Activated T-helper 1 cell treated with Interleukin-2 at 50 U/mL for 16 hours (primary cell): Measurements from ENCODE around the gene SCO1.
"Not testable (repeated sequence)": the region's sequence is repeated elsewhere in the genome, so short reads cannot be mapped to it uniquely, and the experiment has no call there.

Experiments used
- DNase-seq: peaks from one replicate; pipeline ENCODE4 v3.0.0-alpha.2; 2020; ENCODE audit warnings: low read depth

The SCO1 gene

GRCh38 chr17:10725262-10725661, 27.9 kb upstream of the SCO1 start:
- no peak for DNase-seq

- DNase-seq: no peak
These were observed 27.3 kb upstream of the SCO1 start for GRCh38 chr17:10724546-10725195.

DNA sequence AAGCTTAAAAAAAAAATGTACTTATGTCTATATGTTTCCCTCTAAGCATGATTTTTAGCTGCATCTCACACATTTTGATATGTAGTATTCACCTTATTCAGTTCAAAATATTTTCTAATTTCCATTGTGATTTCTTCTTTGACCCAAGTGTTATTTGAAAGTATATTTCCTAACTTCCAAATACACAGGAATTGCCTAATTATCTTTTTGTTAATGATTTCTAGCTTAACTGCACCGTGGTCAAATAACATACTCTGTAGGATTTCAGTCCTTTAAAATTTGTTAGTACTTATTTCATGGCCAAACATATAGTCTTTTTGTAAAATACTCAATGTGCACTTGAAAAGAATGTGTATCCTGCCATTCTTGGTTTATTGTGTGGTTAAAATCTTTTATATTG, 21.2 kb upstream of the SCO1 start:
- no peak for DNase-seq

GRCh38 chr17:10716218-10716617, 18.9 kb upstream of the SCO1 start:
- DNase-seq: no peak

DNA sequence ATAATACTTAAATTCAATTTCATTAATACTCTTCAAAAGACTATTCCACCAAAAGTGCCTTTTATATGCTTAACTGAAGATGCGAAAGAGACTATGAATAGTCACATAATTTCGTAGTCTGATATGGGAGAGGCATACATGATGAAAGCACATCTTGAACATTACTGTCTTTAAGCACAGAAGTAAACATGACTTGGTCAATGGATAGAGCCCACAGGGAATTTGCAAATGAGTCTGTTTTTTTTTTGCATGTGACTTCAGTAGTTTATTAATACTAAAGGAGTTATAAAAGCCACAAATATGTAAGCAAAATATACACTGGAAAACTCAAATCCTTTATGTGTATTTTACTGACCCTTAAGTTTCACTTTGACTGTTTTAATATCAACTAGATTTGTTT, 16.0 kb upstream of the SCO1 start:
- DNase-seq: no peak

DNA sequence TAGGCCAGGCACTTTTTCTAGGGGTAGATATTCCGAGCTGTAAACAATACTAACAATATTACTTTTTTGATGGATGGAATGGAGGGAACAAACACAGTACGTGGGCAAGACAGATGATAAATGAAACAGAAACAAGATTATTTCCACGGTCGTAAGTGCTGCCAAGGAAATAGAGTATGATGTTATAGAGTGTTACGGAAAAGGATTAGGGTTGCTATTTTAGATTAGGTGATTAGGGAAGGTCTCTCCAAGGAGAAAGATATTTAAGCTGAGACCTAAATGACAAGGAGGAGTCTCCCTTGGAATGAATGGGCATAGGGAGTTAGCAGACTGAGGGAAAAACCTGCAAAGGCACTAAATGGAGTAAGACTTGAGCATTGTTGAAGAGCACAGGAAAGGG, 8.4 kb upstream of the SCO1 start:
- no peak for DNase-seq

DNA sequence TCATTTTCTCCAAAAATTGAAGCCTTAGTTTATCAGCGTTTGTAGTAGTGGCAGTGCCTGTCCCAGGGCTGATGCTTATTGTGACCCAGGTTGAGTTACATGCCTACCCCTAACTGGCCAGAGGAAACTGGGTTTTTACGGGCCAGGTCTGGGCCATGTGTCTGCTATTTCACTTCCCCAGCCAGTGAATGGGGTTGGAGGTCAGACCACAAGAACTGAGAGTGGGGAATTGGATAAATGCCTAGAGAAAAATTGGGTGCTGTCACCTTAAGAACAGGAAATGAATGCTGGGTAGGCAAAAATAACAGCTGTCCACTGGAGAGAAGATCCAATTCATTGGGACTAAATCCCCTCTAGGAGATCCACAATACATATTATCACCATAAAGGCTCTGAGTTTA, 5.2 kb upstream of the SCO1 start:
- DNase-seq: no peak

DNA sequence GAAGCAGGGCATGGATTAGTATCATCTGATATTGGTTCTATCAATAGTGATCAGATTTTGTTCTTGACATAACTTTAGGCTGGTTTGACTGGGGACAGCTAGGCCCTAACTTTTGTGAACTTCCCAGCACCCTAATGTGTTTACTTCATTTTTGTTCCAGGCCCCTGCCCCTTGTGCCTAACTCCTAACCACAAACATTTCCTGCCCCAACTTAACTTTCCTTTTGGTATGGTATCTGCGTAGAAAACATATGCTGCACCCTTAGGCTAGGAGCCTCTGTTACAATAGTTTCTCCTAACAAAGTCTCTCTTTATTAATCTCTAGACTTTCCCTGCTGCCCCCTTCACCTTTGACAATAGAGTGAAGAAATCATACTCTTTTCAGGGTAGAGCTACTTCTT, 2.5 kb upstream of the SCO1 start:
- no peak for DNase-seq

DNA sequence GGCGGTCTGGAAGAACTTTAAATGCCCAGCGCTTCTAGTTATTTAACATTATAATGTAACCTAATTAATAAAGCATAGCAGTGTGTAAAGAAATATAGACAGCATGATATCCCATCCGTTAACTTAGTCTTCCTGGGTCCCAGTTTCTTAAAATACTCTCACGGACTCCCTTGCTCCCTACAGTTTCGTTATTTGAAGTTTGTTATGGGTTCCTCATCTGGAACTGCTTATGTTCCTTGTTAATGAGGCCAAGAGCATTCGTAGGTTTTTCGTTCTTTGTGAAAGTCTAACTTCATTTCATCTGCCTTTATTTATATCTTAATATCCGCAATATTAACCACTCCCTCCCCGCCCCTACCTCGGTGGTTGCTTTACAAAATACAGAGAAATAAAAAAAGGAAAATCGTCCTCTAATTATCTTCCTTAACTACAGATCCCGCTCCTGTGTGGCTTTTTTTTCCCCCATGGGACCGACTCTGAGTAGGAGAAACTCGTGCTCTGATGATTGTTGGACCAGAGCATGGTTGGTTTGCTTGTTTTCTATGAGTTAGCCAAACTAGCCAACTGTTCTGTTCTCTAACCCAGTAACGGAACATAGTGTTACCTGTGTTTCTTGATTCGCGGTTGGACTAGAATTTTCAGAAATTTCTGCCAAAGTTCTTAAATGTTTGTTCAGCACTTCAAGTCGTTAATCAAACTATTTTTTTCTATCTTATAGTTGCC, 924 bp upstream of the SCO1 start:
- no peak for DNase-seq

DNA sequence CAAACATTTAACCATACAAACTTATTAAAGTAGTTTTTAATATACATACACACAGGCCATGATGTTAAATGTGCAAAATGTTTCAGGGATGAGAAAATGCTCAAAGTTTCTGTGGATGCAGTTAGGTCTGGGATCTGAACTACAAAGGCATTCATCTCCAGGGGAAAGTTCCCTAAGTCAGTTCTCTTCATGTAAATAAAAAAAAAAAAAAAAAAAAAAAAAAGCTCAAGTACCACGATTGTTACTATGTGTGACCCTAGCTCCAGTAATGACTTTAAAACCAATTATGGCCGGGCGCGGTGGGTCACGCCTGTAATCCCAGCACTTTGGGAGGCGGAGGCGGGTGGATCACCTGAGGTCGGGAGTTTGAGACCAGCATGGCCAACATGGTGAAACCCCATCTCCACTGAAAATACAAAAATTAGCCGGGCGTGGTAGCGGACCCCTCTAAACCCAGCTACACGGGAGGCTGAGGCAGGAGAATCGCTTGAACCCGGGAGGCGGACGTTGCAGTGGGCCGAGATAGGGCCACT, 1.4 kb downstream of the SCO1 start:
- not testable (repeated sequence) for DNase-seq

DNA sequence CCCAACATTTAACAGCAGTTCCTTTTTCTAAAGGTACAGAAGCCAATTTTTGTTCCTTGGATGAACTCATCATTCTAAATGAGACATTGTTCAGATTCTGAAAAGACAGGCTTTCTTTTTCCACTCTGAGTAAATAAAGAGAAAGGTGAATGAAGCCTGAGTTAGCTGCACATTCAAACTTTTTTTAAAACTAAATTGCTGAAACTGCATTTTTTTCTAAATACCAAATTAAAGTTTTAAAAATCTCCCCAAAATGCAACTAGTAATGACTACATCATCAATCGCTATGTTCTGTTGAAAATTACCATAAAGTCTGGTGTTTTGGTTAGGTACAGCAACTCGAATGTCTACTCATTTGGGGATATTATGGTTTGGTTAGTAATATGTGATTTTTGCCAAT, 9.8 kb downstream of the SCO1 start:
- no peak for DNase-seq

DNA sequence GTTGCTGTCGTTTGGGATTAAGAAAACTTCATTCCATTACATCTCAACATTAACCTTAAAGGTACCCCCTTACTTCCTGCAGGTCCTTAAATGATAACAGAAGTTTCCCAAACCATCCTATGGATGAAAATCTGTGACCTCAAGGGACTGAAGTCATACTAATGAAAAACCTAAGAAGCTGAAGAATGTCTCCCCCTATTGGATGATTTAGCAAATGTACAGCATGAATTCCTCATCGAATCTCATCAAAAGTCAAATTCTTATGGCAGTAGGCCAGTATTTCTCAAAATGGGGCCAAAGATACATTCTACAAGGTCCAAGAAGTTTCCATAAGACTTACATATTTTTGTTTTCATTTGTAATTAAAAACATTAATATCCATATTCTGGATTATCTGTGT, 13.5 kb downstream of the SCO1 start:
- no peak for DNase-seq

- no peak for DNase-seq
These were observed 15.4 kb downstream of the SCO1 start for GRCh38 chr17:10681866-10682446.

DNA sequence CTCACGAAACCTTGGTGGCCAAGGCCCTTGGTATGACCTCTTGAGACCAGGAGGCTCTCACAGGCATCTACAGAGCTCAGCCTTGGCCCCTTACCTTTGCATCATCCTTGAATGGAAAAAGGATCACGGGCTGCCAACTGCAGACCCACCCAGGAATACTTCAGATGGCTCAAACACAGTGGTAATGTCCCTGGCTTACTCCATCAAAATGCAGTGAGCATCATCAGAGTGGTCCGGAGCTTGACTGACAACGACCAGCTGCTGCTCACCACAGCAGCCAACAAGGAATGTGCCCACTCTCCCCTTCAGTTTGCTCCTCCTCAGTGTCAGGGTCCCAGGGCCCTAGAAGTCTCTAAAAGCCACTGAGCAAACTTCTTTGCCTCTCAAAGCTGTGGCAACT, 22.6 kb downstream of the SCO1 start:
- no peak for DNase-seq

DNA sequence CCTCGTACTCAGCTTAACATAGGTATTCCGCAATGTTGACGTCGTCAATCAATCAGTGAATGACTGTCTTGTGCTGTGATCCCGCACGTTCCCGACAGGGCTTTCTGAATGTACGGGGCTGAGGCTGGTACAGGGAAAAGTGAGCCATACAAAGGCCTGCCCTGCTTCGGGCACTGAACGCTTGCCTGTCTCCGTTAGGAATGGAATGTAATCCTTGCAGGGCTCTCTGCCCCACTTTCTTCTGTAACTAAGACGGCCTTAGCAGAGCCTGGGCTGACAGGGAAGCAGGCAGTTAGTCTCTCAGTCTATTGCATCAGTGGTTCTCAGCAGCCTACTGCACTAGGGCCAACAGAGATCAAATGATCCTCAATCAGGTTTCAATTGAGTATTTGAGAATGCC, 24.0 kb downstream of the SCO1 start:
- no peak for DNase-seq

- DNase-seq: no peak
These were observed 28.6 kb downstream of the SCO1 start for GRCh38 chr17:10668775-10669174.

- no peak for DNase-seq
These were observed 30.4 kb downstream of the SCO1 start for GRCh38 chr17:10666906-10667305.

GRCh38 chr17:10664571-10664970, 32.8 kb downstream of the SCO1 start:
- no peak for DNase-seq

DNA sequence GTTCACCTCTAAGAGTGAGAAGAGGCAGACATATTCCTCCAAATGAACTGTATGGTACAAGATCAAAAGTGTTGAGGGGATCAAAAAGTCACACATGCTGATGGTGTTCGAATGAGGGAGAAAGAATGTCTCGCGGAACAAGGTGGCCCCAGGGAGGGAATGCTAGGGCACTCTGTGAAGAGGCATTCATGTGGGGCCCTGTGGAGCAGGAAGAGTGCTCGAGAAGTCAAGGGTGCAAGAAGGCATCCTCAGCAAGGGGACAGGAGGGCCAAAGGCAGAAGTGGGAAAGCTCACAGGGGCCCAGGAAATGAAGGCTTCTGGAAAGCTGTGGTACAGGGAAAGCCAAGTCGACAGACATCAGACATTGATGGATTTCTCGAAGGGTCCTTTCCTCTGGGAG, 34.1 kb downstream of the SCO1 start:
- DNase-seq: no peak

DNA sequence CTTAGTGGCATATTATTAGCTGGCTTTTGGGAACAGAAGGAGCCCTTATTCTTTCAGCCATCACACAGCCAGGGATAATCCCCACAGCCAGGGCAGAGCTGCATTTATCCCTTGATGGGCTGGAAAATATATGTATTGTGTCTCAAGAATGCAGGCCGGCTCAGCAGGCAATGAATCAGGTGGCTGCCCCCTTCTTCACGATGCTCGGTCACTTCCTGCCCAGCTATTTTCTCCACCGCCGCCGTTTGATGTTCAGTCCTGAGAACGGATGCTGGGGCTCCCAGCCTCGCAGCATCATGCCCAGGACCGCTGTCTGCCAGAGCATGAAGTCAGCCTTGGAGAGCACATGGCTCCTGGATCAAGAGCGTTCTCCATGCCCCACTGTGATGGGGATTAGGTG, 35.9 kb downstream of the SCO1 start:
- no peak for DNase-seq

DNA sequence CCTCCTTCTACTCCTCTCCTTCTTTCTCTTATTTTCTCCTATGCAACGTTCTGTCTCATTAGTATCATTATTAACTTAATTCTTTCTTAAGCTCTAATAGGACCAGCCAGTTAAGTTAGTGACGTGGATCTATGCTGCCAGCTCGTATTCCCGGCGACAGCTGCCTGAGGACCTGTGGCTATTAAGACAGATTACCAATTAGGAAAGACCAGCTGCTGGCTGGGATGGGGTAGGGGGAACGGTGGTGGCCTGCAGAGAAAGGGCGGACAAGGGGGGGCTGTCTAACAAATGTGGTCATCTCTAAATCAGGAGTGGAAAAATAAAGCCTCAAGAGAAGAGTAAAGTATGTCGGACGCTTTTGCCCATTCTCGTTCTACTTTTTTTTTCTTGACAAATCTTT, 39.5 kb downstream of the SCO1 start:
- DNase-seq: no peak

GRCh38 chr17:10657148-10657547, 40.2 kb downstream of the SCO1 start, which contains the start of gene MYH3:
Gene MYH3 (minus strand): TSS chr17:10657309. CDS start chr17:10655064, 2,245 bp downstream.
- no peak for DNase-seq

DNA sequence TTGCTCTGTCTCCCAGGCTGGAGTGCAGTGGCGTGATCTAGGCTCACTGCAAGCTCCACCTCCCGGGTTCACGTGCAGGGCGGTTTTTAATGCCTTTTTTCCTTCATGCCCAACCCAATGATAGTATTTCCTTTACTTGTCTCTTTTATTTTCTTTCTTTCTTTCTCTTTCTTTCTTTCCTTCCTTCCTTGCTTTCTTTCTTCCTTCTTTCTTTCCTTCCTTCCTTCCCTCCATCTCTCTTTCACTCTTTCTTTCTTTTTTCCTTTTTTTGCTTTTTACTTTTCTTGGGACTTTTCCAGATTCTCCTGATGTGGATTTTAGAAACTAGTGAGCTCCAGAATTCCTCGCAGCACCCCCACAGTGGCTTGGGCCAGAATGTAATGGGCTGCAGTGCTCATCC, 43.3 kb downstream of the SCO1 start:
- no peak for DNase-seq
